ENCODE measurements around the gene NUBPL.
"Not testable (repeated sequence)": the region's sequence is repeated elsewhere in the genome, so short reads cannot be mapped to it uniquely, and the experiment has no call there.

The NUBPL gene

GRCh38 chr14:31811693-31812628, 250.8 kb downstream of the NUBPL start:
- DNase-seq (ENCODE audit: low read depth in 2 of 2): not testable (repeated sequence)

- not testable (repeated sequence) for DNase-seq (ENCODE audit: low read depth in 2 of 2)
Observed at GRCh38 chr14:31813724-31814490, 252.7 kb downstream of the NUBPL start.

- no peak for DNase-seq (ENCODE audit: low read depth in 2 of 2)
Observed at GRCh38 chr14:31819281-31819680, 258.1 kb downstream of the NUBPL start.

GRCh38 chr14:31825459-31825858, 264.3 kb downstream of the NUBPL start:
- DNase-seq (ENCODE audit: low read depth in 2 of 2): no peak

- DNase-seq (ENCODE audit: low read depth in 2 of 2): no peak
Observed at GRCh38 chr14:31827325-31827724, 266.1 kb downstream of the NUBPL start.

- peak; percentile 77 to 78 for DNase-seq (ENCODE audit: low read depth in 2 of 2)
Observed at GRCh38 chr14:31828946-31829868, 268.0 kb downstream of the NUBPL start.

- peak in 1 of 2 experiments; percentile 18 for DNase-seq (ENCODE audit: low read depth in 2 of 2)
Observed at GRCh38 chr14:31834616-31835015, 273.4 kb downstream of the NUBPL start.

- DNase-seq (ENCODE audit: low read depth in 2 of 2): no peak
Observed at GRCh38 chr14:31835049-31835448, 273.8 kb downstream of the NUBPL start.

GRCh38 chr14:31837031-31837430, 275.8 kb downstream of the NUBPL start:
- no peak for DNase-seq (ENCODE audit: low read depth in 2 of 2)

GRCh38 chr14:31842899-31843298, 281.7 kb downstream of the NUBPL start:
- no peak for DNase-seq (ENCODE audit: low read depth in 2 of 2)

GRCh38 chr14:31843361-31844091, 282.3 kb downstream of the NUBPL start:
- DNase-seq (ENCODE audit: low read depth in 2 of 2): no peak

- no peak for DNase-seq (ENCODE audit: low read depth in 2 of 2)
Observed at GRCh38 chr14:31854508-31855075, 293.4 kb downstream of the NUBPL start.

- DNase-seq (ENCODE audit: low read depth in 2 of 2): no peak
Observed at GRCh38 chr14:31855262-31855661, 294.1 kb downstream of the NUBPL start.

GRCh38 chr14:31856003-31856402, 294.8 kb downstream of the NUBPL start:
- not testable (repeated sequence) for DNase-seq (ENCODE audit: low read depth in 2 of 2)

- no peak for DNase-seq (ENCODE audit: low read depth in 2 of 2)
Observed at GRCh38 chr14:31858868-31859267, 297.7 kb downstream of the NUBPL start.

- DNase-seq (ENCODE audit: low read depth in 2 of 2): no peak
Observed at GRCh38 chr14:31864937-31865855, 304.0 kb downstream of the NUBPL start.

GRCh38 chr14:31867570-31867969, 306.4 kb downstream of the NUBPL start:
- no peak for DNase-seq (ENCODE audit: low read depth in 2 of 2)

GRCh38 chr14:31868096-31868495, 306.9 kb downstream of the NUBPL start:
- DNase-seq (ENCODE audit: low read depth in 2 of 2): not testable (repeated sequence)

- DNase-seq (ENCODE audit: low read depth in 2 of 2): no peak
Observed at GRCh38 chr14:31876741-31877140, 315.5 kb downstream of the NUBPL start.
